Heart right ventricle (tissue), 16 donors: ENCODE results near the gene ALDOA. TPM values are rescaled to one million over a fixed set of nuclear protein-coding genes. Genes with fewer than 3 reads are reported as not detected.

Experiments
- ATAC-seq, 8 donors: fragments of 200-7000 bp; cut with Tn5 transposase; one replicate each; pipeline ENCODE4 v1.9.1; 2020; ENCODE audit warnings: mild to moderate bottlenecking in 8 of 8, moderate library complexity in 8 of 8, moderate number of reproducible peaks in 1 of 8
- DNase-seq, 2 donors: peaks; one replicate each; pipeline ENCODE4 v3.0.0-alpha.2; 2020
- H3K27ac ChIP-seq, 10 donors: fragments of 200-600 bp; sonication (generic) in 2 of 10; one replicate each; pipeline versions ENCODE4 v1.5.0 to v1.8.0; 2020 to 2022; ENCODE audit warnings: mild to moderate bottlenecking in 3 of 10
- H3K27me3 ChIP-seq, 7 donors: fragments of 200-600 bp; one replicate each; pipeline ENCODE4 v1.8.0; 2021 to 2022; ENCODE audit warnings: mild to moderate bottlenecking in 2 of 7
- H3K36me3 ChIP-seq, 9 donors: fragments of 200-600 bp; sonication (generic) in 1 of 9; one replicate each; pipeline versions ENCODE4 v1.5.0 to v1.8.0; 2020 to 2022; ENCODE audit warnings: mild to moderate bottlenecking in 2 of 9
- H3K4me1 ChIP-seq, 9 donors: fragments of 200-600 bp; sonication (generic) in 1 of 9; one replicate each; pipeline versions ENCODE4 v1.5.0 to v1.8.0; 2020 to 2022; ENCODE audit warnings: mild to moderate bottlenecking in 4 of 9
- H3K4me3 ChIP-seq, 10 donors: fragments of 200-600 bp; sonication (generic) in 2 of 10; one replicate each; pipeline versions ENCODE4 v1.5.0 to v1.8.0; 2020 to 2022; ENCODE audit warnings: mild to moderate bottlenecking in 7 of 10, moderate library complexity in 2 of 10
- H3K9me3 ChIP-seq, 11 donors: fragments of 200-600 bp in 10 of 11; sonication (generic) in 2 of 11; one replicate each; pipeline versions ENCODE4 v1.5.0 to v1.8.0; 2013 to 2022; ENCODE audit warnings: mild to moderate bottlenecking in 2 of 11, control low read depth in 1 of 11, moderate library complexity in 1 of 11
- CTCF ChIP-seq, 9 donors: fragments of 200-600 bp; sonication (generic) in 2 of 9; IDR thresholded peaks; one replicate each; pipeline versions ENCODE4 v1.5.0 to v1.8.0; 2021 to 2022; ENCODE audit warnings: antibody characterized with exemption in 9 of 9, mild to moderate bottlenecking in 5 of 9, moderate library complexity in 1 of 9
- WGBS, 2 donors: extraction: QIAGEN DNeasy Blood & Tissue Kit; methylation state at CpG; one replicate each; pipeline ENCODE4 v1.1.7; 2013; ENCODE audit warnings: inconsistent platforms in 1 of 2; 5-methylcytosine and 5-hydroxymethylcytosine counted together
- intact Hi-C, 10 donors: fragments of 100-400 bp; cut with DNase I; formaldehyde crosslinking; loops; one replicate each; pipeline versions ENCODE4 v1.11.1 to v1.14.2; 2022
- polyA plus RNA-seq, 2 donors: library from polyadenylated mRNA; stranded (reverse); fragments of 200-250 nt; gene quantifications; one replicate each; pipeline ENCODE4 v1.2.3, GENCODE V29; 2013
- total RNA-seq, 10 donors: library from RNA; stranded (reverse); fragmentation: NEBNext Ultra II Directional in 3 of 10; extraction: Animal tissue kit (Norgen Biotek cat#: 25700) in 3 of 10; gene quantifications; one replicate each; pipeline versions ENCODE4 v1.2.1 to v1.2.4, GENCODE V29; 2021 to 2023
- donor health status: Arrhythmogenic right ventricular cardiomyopathy.
- donor health status: ischemic (EF 13 %, LVEDD 7.1; RV severe dilation, severe dysfunction).
- donor health status: healthy with polysubstance abuse.
- donor health status: DM: no; HTN: yes; CAD: no.
- donor health status: DM: no; HTN: no; CAD: no.
- donor health status: ischemic (EF 25% LVEDD 6.9; RV normal size, moderate dysfunction).
- donor health status: ischemic (EF 25% LVEDD 5.7; RV mildly dilated, moderate dysfunction).
- donor health status: healthy.
- donor health status: DM: yes; HTN: yes; CAD: no.
- donor health status: Ischemic cardiomyopathy.
- donor health status: ischemic (EF 35%, LVEDD 5.7; RV mildly dilated, moderate dysfunction).
- donor health status: nonischemic (EF 11% LVEDD 7.7; RV severe dilation, severe dysfunction).
- donor health status: DM: yes; HTN: yes; CAD: no.
- donor health status: PGD.
- donor health status: ischemic (EF 29% LVEDD 5.4; RV normal size, mild dysfunction).
- donor health status: nonischemic (EF 23%, LVEDD 6.1; RV moderate dilation, normal function).

ALDOA gene
- total and polyA plus RNA-seq, 12 donors: 2,873 to 4,582 (median 3,767) TPM

- intact Hi-C loops: loop anchor here in 3 of 10 donors (5.0 to 10.0 kb wide), 3 partner anchors 326 to 334 kb away; no protein-coding TSS in a partner anchor
- TF ChIP-seq CTCF (IDR thresholded peaks at IDR 0.05): no peak
- DNase-seq (no peak), ATAC-seq (peak in 4 of 8 donors; percentile 37 to 65 (median 54))
- no peak overlapping the region for H3K4me3 ChIP-seq
- 13% methylated on average over 18 of the region's 18 CpGs for WGBS, 2 donors
- H3K27ac ChIP-seq: no peak overlapping the region
- H3K36me3 ChIP-seq: no peaks in the 10 kb centered on the region
- H3K9me3 ChIP-seq: no peaks in the 10 kb centered on the region
- peaks cover 4 to 83% (median 74%) of the 10 kb centered on the region in 7 donors for H3K27me3 ChIP-seq
- H3K4me1 ChIP-seq: peaks cover 0 to 10% (median 6%) of the 10 kb centered on the region in 9 donors
Observed at GRCh38 chr16:30028438-30029076, 37.0 kb upstream of the ALDOA start.

- Histone ChIP-seq H3K27ac (no peak overlapping the region), H3K4me3 (no peak overlapping the region), H3K4me1 (peaks cover 0 to 10% (median 6%) of the 10 kb centered on the region in 9 donors), H3K27me3 (peaks cover 4 to 98% (median 89%) of the 10 kb centered on the region in 7 donors), H3K9me3 (no peaks in the 10 kb centered on the region), H3K36me3 (no peaks in the 10 kb centered on the region)
- ATAC-seq (no peak), DNase-seq (no peak)
- no peak for TF ChIP-seq CTCF (IDR thresholded peaks at IDR 0.05)
- WGBS, 2 donors: 22% methylated on average over 23 of the region's 23 CpGs
- intact Hi-C loops: no loop called here
Observed at GRCh38 chr16:30030011-30030685, 35.4 kb upstream of the ALDOA start.

GRCh38 chr16:30030841-30031413 lies 34.6 kb upstream of the ALDOA start, which contains the start of gene TLCD3B:
TSS of gene TLCD3B (minus strand) at chr16:30031271. CDS start at chr16:30030527, 744 bp downstream.
- no peak for DNase-seq
- H3K4me1 ChIP-seq: peaks cover 0 to 10% (median 6%) of the 10 kb centered on the region in 9 donors
- H3K27ac ChIP-seq: no peak within 1 kb of the TSS
- H3K4me3 ChIP-seq: no peak within 1 kb of the TSS
- intact Hi-C loops: no loop called here
- 1 to 2% methylated on average over 26 to 27 of the region's 27 CpGs for WGBS, 2 donors
- peak in 1 of 8 donors; percentile 12 for ATAC-seq
- H3K36me3 ChIP-seq: no peaks in the 10 kb centered on the region
- no peak for TF ChIP-seq CTCF (IDR thresholded peaks at IDR 0.05)
- peaks cover 4 to 96% (median 87%) of the 10 kb centered on the region in 7 donors for H3K27me3 ChIP-seq
- H3K9me3 ChIP-seq: no peaks in the 10 kb centered on the region

- Histone ChIP-seq H3K9me3 (no peaks in the 10 kb centered on the region), H3K27me3 (peaks cover 4 to 97% (median 86%) of the 10 kb centered on the region in 7 donors), H3K36me3 (no peaks in the 10 kb centered on the region), H3K27ac (no peak overlapping the region), H3K4me1 (peaks cover 0 to 10% (median 6%) of the 10 kb centered on the region in 9 donors), H3K4me3 (no peak overlapping the region)
- intact Hi-C loops: no loop called here
- DNase-seq (no peak), ATAC-seq (peak in 1 of 8 donors; percentile 25)
- WGBS, 2 donors: 12 to 19% methylated on average over 11 of the region's 11 CpGs
- TF ChIP-seq CTCF (IDR thresholded peaks at IDR 0.05): no peak
Observed at GRCh38 chr16:30031477-30031918, 34.1 kb upstream of the ALDOA start.
